Mesenchymal stem cell (in vitro differentiated cells and primary cell): ENCODE measurements around the gene SLCO2A1.

Experiments used
- DNase-seq: peaks from one replicate; pipeline ENCODE4 v3.0.0-alpha.2; 2013
- H2AFZ ChIP-seq: one replicate; pipeline ENCODE4 v1.6.1; 2013; ENCODE audit warnings: low read depth, mild to moderate bottlenecking, control low read depth, inconsistent platforms, low read length, moderate library complexity
- H2AK5ac ChIP-seq: 2 replicates; pipeline ENCODE4 v1.6.1; 2013; ENCODE audit warnings: low read length, moderate library complexity, mild to moderate bottlenecking, inconsistent platforms; ENCODE audit not compliant: severe bottlenecking
- H2BK120ac ChIP-seq: one replicate; pipeline ENCODE4 v1.6.1; 2013; ENCODE audit warnings: low read depth, mild to moderate bottlenecking, inconsistent platforms, low read length, moderate library complexity
- H2BK12ac ChIP-seq, 2 experiments: one replicate each; pipeline ENCODE4 v1.6.1; 2013; ENCODE audit warnings: inconsistent platforms in 2 of 2, low read length in 2 of 2, mild to moderate bottlenecking in 2 of 2, moderate library complexity in 2 of 2, control low read depth in 1 of 2
- H2BK15ac ChIP-seq: one replicate; pipeline ENCODE4 v1.6.1; 2013; ENCODE audit warnings: mild to moderate bottlenecking, low read depth, inconsistent platforms; ENCODE audit not compliant: poor library complexity, severe bottlenecking
- H2BK5ac ChIP-seq: 2 replicates; pipeline ENCODE4 v1.6.1; 2013; ENCODE audit warnings: low read depth, mild to moderate bottlenecking, low read length, control low read depth, inconsistent platforms; ENCODE audit not compliant: poor library complexity, severe bottlenecking
- H3K14ac ChIP-seq, 2 experiments: one replicate each; pipeline ENCODE4 v1.6.1; 2013; ENCODE audit warnings: inconsistent platforms in 2 of 2, low read length in 2 of 2, control low read depth in 1 of 2, mild to moderate bottlenecking in 1 of 2, moderate library complexity in 1 of 2
- H3K18ac ChIP-seq, 2 experiments: one replicate each; pipeline ENCODE4 v1.6.1; 2013; ENCODE audit warnings: inconsistent platforms in 2 of 2, low read length in 2 of 2, control low read depth in 1 of 2, low read depth in 1 of 2, mild to moderate bottlenecking in 1 of 2
- H3K23ac ChIP-seq, 2 experiments: one replicate each; pipeline ENCODE4 v1.6.1; 2013; ENCODE audit warnings: inconsistent platforms in 2 of 2, low read length in 2 of 2, mild to moderate bottlenecking in 2 of 2, moderate library complexity in 2 of 2, control low read depth in 1 of 2
- H3K27ac ChIP-seq: 2 replicates; pipeline ENCODE4 v1.5.1; 2013; ENCODE audit warnings: mild to moderate bottlenecking, moderate library complexity, low read length, control low read depth, inconsistent platforms; ENCODE audit not compliant: poor library complexity, severe bottlenecking
- H3K27me3 ChIP-seq, 2 experiments: 2 replicates each; pipeline versions ENCODE4 v1.6.1 to v1.7.0; 2013; ENCODE audit warnings: low read length in 2 of 2, mild to moderate bottlenecking in 2 of 2, moderate library complexity in 2 of 2, control low read depth in 1 of 2, inconsistent platforms in 1 of 2; ENCODE audit not compliant: control insufficient read depth in 1 of 2, insufficient read depth in 1 of 2
- H3K36me3 ChIP-seq, 2 experiments: 2 replicates each; pipeline versions ENCODE4 v1.6.1 to v1.7.0; 2013; ENCODE audit warnings: low read length in 2 of 2, control low read depth in 1 of 2, inconsistent platforms in 1 of 2, low read depth in 1 of 2, mild to moderate bottlenecking in 1 of 2; ENCODE audit not compliant: insufficient read depth in 2 of 2, control insufficient read depth in 1 of 2
- H3K4ac ChIP-seq, 2 experiments: one replicate each; pipeline ENCODE4 v1.6.1; 2013; ENCODE audit warnings: inconsistent platforms in 2 of 2, low read length in 2 of 2, mild to moderate bottlenecking in 2 of 2, moderate library complexity in 2 of 2, control low read depth in 1 of 2, low read depth in 1 of 2
- H3K4me1 ChIP-seq: 2 replicates; pipeline ENCODE4 v1.6.1; 2013; ENCODE audit warnings: low read depth, low read length, control low read depth; ENCODE audit not compliant: control insufficient read depth, insufficient read depth
- H3K4me2 ChIP-seq: 2 replicates; pipeline ENCODE4 v1.6.1; 2013; ENCODE audit warnings: low read length, mild to moderate bottlenecking, inconsistent platforms; ENCODE audit not compliant: poor library complexity, severe bottlenecking
- H3K4me3 ChIP-seq, 2 experiments: 2 replicates each; pipeline versions ENCODE4 v1.5.1 to v1.7.0; 2013; ENCODE audit warnings: low read length in 2 of 2, mild to moderate bottlenecking in 2 of 2, control low read depth in 1 of 2, low read depth in 1 of 2; ENCODE audit not compliant: insufficient read depth in 1 of 2
- H3K79me1 ChIP-seq: replicated peaks from 2 replicates; pipeline ENCODE4 v1.6.1; 2013; ENCODE audit warnings: mild to moderate bottlenecking, control low read depth, low read length, inconsistent platforms; ENCODE audit not compliant: poor library complexity, severe bottlenecking
- H3K9ac ChIP-seq: 2 replicates; pipeline ENCODE4 v1.7.0; 2013; ENCODE audit warnings: mild to moderate bottlenecking, low read length, moderate library complexity
- H3K9me3 ChIP-seq: 2 replicates; pipeline ENCODE4 v1.7.0; 2013; ENCODE audit warnings: mild to moderate bottlenecking, low read length; ENCODE audit not compliant: control insufficient read depth
- H4K8ac ChIP-seq: one replicate; pipeline ENCODE4 v1.6.1; 2013; ENCODE audit warnings: inconsistent platforms, mild to moderate bottlenecking, low read length, moderate library complexity
- H4K91ac ChIP-seq: one replicate; pipeline ENCODE4 v1.6.1; 2013; ENCODE audit warnings: mild to moderate bottlenecking, low read length, inconsistent platforms
- WGBS: methylation state at CpG from one replicate; pipeline ENCODE4 v1.1.7; 2013; ENCODE audit warnings: mixed read lengths; 5-methylcytosine and 5-hydroxymethylcytosine counted together

SLCO2A1 gene

DNA sequence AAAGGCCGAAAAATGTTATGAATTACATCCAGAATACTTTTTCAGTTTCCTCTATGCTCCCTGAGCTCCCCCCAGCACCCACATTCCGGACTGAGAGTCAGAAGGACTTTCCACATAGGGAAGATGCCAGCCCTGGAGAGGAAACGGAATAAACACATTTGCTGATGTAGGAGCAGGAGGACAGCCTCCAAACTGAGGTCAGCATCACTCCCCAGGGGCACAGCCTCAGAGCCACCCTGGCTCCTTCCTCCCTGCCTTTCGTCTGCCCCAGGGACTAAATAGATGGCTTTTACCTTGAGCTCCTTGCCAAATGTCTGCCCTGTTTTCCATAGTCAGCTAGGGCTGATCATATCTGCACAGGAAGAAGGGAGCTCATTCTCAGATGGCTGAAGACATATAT, 22.6 kb upstream of the SLCO2A1 start:
- H3K18ac ChIP-seq, result no peak overlapping the region
- no peaks in the 10 kb centered on the region for H3K36me3 ChIP-seq
- H4K91ac ChIP-seq, result no peak overlapping the region
- H3K27ac ChIP-seq, result no peak overlapping the region
- H3K9me3 ChIP-seq, result no peaks in the 10 kb centered on the region
- H2BK120ac ChIP-seq, result no peak overlapping the region
- 64% methylated on average over 4 of the region's 4 CpGs for WGBS
- DNase-seq, result no peak
- no peaks in the 10 kb centered on the region for H3K4me1 ChIP-seq
- no peak overlapping the region for H2BK5ac ChIP-seq
- H3K4me3 ChIP-seq, result no peak overlapping the region
- no peak overlapping the region for H3K4me2 ChIP-seq
- no peak overlapping the region for H2AFZ ChIP-seq
- no peak overlapping the region for H2BK12ac ChIP-seq
- H2AK5ac ChIP-seq, result no peak overlapping the region
- no peak overlapping the region for H3K9ac ChIP-seq
- no peak overlapping the region for H3K23ac ChIP-seq
- no peaks in the 10 kb centered on the region for H3K79me1 ChIP-seq
- no peaks in the 10 kb centered on the region for H3K27me3 ChIP-seq
- no peak overlapping the region for H2BK15ac ChIP-seq
- H3K4ac ChIP-seq, result no peak overlapping the region
- H4K8ac ChIP-seq, result no peak overlapping the region
- H3K14ac ChIP-seq, result no peak overlapping the region

DNA sequence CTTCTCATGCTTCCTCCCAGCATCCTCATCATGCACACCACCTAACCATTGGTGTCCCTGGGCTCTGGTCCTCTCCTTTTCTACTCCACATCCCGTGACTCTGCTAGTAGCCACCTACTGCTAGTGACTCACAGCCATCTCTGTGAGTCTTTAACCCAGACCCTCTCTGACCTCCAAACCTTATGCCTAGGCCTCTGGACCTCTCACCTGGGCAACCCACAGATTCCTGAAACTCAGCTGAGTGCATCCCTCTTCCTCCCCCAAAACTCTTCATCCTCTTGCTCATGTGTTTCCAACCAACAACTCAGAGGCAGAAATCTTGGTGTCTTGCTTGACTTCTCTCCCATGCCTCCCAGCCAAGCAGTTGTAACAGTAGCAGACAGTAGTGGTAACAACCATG, 20.0 kb upstream of the SLCO2A1 start:
- Histone ChIP-seq H3K4me1 (no peaks in the 10 kb centered on the region), H2BK5ac (no peak overlapping the region), H2AK5ac (no peak overlapping the region), H3K4me2 (no peak overlapping the region), H3K4ac (no peak overlapping the region), H4K91ac (no peak overlapping the region), H2BK15ac (no peak overlapping the region), H3K4me3 (no peak overlapping the region), H2BK120ac (no peak overlapping the region), H2AFZ (no peak overlapping the region), H3K27me3 (no peaks in the 10 kb centered on the region), H4K8ac (no peak overlapping the region), H3K9ac (no peak overlapping the region), H3K23ac (no peak overlapping the region), H3K27ac (no peak overlapping the region), H2BK12ac (no peak overlapping the region), H3K14ac (no peak overlapping the region), H3K18ac (no peak overlapping the region), H3K79me1 (no peaks in the 10 kb centered on the region), H3K36me3 (no peaks in the 10 kb centered on the region), H3K9me3 (peaks cover 20% of the 10 kb centered on the region)
- DNase-seq, result no peak
- 51% methylated on average over 1 of the region's 1 CpG for WGBS

DNA sequence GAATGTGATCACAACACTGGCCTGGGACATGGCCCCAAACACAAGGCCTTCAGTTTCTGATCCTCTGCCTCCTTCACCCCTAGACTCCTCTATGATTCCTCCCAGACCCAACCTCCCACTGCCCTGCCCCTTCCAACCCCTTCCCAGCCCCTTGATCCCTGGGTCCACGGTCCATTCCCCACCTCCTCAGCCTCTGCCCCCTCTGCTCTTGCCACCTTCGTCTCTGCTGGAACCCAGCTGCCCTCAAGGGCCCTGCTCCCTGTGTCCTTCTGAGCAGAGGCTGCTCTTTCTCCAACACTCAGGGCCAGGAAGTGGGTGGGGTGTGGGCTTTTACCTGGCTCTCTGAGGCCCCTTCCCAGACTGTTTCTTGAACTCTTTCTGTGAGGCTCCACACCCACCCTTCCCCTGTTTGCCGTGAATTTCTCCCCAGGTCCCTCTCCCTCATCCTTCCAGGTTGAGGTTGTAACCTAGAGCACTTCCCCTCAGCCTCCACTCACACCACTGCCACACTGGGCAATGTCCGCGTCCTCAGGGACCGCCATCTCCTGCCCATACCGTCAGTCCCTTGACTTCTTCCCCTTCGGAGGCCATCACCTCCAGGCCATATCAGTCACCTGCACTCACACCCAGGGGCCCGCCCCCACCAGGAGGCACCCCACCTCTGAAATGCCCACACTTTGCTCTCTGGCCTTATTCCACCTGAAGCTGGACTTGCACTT, 18.7 kb upstream of the SLCO2A1 start:
- no peaks in the 10 kb centered on the region for H3K36me3 ChIP-seq
- no peak overlapping the region for H3K14ac ChIP-seq
- no peak overlapping the region for H2AFZ ChIP-seq
- H2BK12ac ChIP-seq, result no peak overlapping the region
- no peak for DNase-seq
- H4K8ac ChIP-seq, result no peak overlapping the region
- H3K4me2 ChIP-seq, result no peak overlapping the region
- 85% methylated on average over 9 of the region's 9 CpGs for WGBS
- peaks cover 31% of the 10 kb centered on the region for H3K9me3 ChIP-seq
- no peak overlapping the region for H2BK120ac ChIP-seq
- H3K79me1 ChIP-seq, result no peaks in the 10 kb centered on the region
- H2BK5ac ChIP-seq, result no peak overlapping the region
- no peak overlapping the region for H3K27ac ChIP-seq
- no peak overlapping the region for H3K23ac ChIP-seq
- H4K91ac ChIP-seq, result no peak overlapping the region
- H2AK5ac ChIP-seq, result no peak overlapping the region
- H3K4me1 ChIP-seq, result no peaks in the 10 kb centered on the region
- no peaks in the 10 kb centered on the region for H3K27me3 ChIP-seq
- H2BK15ac ChIP-seq, result no peak overlapping the region
- no peak overlapping the region for H3K9ac ChIP-seq
- no peak overlapping the region for H3K4me3 ChIP-seq
- H3K18ac ChIP-seq, result no peak overlapping the region
- H3K4ac ChIP-seq, result no peak overlapping the region

DNA sequence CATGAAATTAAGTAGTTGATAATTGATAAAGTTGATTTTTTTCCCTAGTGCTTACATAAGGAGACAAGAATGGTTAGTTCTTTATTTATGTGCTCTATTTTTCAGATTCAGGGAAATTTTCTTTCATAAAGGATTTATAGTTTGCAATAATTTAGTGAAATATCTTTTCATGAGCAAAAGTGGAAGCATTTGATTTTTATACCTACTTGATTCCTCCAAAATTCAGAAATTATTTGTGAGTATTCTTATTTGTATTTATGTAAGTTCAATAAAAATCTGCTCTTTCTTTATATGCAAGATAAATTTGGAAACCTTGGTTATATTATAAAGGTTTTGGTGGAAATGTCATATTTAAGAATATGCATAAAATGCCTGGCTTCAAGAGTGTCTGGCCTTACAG, 14.7 kb upstream of the SLCO2A1 start:
- Histone ChIP-seq H4K8ac (no peak overlapping the region), H3K18ac (no peak overlapping the region), H2BK12ac (no peak overlapping the region), H2BK120ac (no peak overlapping the region), H3K4me2 (no peak overlapping the region), H2BK5ac (no peak overlapping the region), H3K14ac (no peak overlapping the region), H2AFZ (no peak overlapping the region), H3K9ac (no peak overlapping the region), H3K4ac (no peak overlapping the region), H3K23ac (no peak overlapping the region), H3K36me3 (no peaks in the 10 kb centered on the region), H3K27me3 (no peaks in the 10 kb centered on the region), H3K9me3 (peaks cover 39% of the 10 kb centered on the region), H3K27ac (no peak overlapping the region), H3K79me1 (no peaks in the 10 kb centered on the region), H3K4me3 (no peak overlapping the region), H4K91ac (no peak overlapping the region), H2BK15ac (no peak overlapping the region), H3K4me1 (no peaks in the 10 kb centered on the region), H2AK5ac (no peak overlapping the region)
- DNase-seq, result no peak
